ENCODE results near the gene S100A7.
"Not testable (repeated sequence)": the region's sequence is repeated elsewhere in the genome, so short reads cannot be mapped to it uniquely, and the experiment has no call there.

The S100A7 gene

DNA sequence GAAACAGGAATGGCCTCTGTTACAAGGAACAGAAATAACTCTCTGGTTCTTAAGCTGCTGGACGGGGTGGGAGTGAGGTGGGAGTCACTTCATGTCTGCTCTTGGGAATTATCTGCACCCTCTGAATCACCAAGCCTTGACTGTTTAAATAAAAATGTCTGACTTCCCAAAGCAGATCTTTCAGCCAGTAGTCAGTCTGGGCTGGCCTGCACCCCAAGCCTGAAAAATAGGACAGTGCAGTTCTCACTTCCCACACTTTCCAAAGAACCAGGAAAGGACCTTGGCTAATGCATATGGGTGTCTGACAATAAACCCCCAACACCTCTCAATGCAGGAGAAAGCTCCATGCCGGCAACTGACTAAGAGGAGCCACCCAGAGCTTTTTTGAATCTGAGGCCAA is 796 bp downstream of the S100A7 start:
- H3K27ac Mint-ChIP-seq: no peak overlapping the region
- no peak overlapping the region for H3K4me3 Mint-ChIP-seq
- no peaks in the 10 kb centered on the region for H3K36me3 Mint-ChIP-seq (ENCODE audit: low read depth)
- TF ChIP-seq, protein P1, sequence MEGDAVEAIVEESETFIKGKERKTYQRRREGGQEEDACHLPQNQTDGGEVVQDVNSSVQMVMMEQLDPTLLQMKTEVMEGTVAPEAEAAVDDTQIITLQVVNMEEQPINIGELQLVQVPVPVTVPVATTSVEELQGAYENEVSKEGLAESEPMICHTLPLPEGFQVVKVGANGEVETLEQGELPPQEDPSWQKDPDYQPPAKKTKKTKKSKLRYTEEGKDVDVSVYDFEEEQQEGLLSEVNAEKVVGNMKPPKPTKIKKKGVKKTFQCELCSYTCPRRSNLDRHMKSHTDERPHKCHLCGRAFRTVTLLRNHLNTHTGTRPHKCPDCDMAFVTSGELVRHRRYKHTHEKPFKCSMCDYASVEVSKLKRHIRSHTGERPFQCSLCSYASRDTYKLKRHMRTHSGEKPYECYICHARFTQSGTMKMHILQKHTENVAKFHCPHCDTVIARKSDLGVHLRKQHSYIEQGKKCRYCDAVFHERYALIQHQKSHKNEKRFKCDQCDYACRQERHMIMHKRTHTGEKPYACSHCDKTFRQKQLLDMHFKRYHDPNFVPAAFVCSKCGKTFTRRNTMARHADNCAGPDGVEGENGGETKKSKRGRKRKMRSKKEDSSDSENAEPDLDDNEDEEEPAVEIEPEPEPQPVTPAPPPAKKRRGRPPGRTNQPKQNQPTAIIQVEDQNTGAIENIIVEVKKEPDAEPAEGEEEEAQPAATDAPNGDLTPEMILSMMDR (IDR thresholded peaks at IDR 0.05): no peak
- no peaks in the 10 kb centered on the region for H3K4me1 Mint-ChIP-seq
- H3K9me3 Mint-ChIP-seq: peaks cover 3% of the 10 kb centered on the region
- H3K27me3 Mint-ChIP-seq (ENCODE audit: low read depth, poor library complexity): peaks cover 17% of the 10 kb centered on the region
- DNase-seq: no peak

DNA sequence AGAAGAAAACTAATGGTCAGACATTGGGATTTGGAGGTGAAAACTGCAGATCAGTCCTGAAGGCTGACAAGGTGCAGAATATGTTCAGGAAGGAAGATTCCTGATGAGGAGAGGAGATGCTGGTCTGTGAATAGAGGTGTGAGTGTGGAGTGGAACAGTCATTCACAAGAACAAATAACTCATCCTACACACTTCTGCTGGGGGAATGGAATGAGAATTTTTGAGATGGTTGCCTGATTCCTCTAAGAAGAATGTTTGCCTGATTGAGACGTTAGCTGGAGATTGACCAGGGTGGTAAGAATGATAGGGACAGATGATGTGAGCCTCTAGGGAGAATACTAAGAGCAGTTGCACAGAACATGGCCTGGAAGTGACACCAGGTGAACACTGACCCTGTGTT is 4.1 kb downstream of the S100A7 start:
- Mint-ChIP-seq H3K27me3 (ENCODE audit: low read depth, poor library complexity) (peaks cover 18% of the 10 kb centered on the region), H3K4me1 (no peaks in the 10 kb centered on the region), H3K9me3 (peaks cover 4% of the 10 kb centered on the region), H3K27ac (no peak overlapping the region), H3K4me3 (no peak overlapping the region), H3K36me3 (ENCODE audit: low read depth) (no peaks in the 10 kb centered on the region)
- TF ChIP-seq, protein P1 (IDR thresholded peaks at IDR 0.05): no peak
- DNase-seq: no peak

GRCh38 chr1:153448851-153449250 is 11.6 kb downstream of the S100A7 start:
- peaks cover 22% of the 10 kb centered on the region for H3K27me3 Mint-ChIP-seq (ENCODE audit: low read depth, poor library complexity)
- not testable (repeated sequence) for H3K4me1 Mint-ChIP-seq; H3K4me3 Mint-ChIP-seq; H3K36me3 Mint-ChIP-seq (ENCODE audit: low read depth); DNase-seq; H3K9me3 Mint-ChIP-seq; H3K27ac Mint-ChIP-seq

DNA sequence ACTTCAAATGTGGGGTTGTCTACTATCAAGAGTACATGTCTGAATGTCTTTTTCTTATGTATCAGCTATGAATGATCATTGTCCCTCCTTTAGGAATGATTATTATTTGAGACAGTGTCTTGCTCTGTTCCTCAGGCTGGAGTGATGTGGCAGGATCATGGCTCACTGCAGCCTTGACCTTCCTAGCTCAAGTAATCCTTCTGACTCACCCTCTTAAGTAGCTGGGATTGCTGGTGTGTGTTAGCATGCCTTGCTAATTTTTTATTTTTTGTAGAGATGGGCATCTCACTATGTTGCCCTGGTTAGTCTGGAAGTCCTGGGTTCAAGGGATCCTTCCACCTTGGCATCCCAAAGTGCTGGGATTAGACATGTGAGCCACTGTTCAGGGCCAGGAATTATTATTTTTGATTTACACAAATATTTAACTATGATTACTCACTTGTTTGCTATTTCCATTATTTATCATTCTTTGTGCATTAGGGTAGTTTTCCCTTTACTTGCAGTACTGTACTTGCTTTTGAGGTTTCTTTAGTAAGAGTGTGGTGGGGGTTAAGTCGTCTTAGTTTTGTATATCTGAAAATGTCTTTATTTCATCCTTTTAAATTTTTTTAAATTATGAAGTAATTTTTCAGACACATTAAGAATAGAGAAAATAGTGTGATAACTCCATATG is 12.8 kb downstream of the S100A7 start:
- Mint-ChIP-seq H3K36me3 (ENCODE audit: low read depth) (no peaks in the 10 kb centered on the region), H3K4me1 (no peaks in the 10 kb centered on the region), H3K4me3 (no peak overlapping the region), H3K27ac (no peak overlapping the region), H3K9me3 (peaks cover 9% of the 10 kb centered on the region), H3K27me3 (ENCODE audit: low read depth, poor library complexity) (peaks cover 24% of the 10 kb centered on the region)
- TF ChIP-seq, protein P1 (IDR thresholded peaks at IDR 0.05): no peak
- DNase-seq: no peak

- Mint-ChIP-seq H3K4me1 (no peaks in the 10 kb centered on the region), H3K9me3 (peaks cover 13% of the 10 kb centered on the region), H3K36me3 (ENCODE audit: low read depth) (no peaks in the 10 kb centered on the region), H3K4me3 (no peak overlapping the region), H3K27me3 (ENCODE audit: low read depth, poor library complexity) (peaks cover 26% of the 10 kb centered on the region), H3K27ac (no peak overlapping the region)
- TF ChIP-seq, protein P1 (IDR thresholded peaks at IDR 0.05): no peak
- DNase-seq: no peak
Measured at GRCh38 chr1:153444078-153444477, 16.4 kb downstream of the S100A7 start.

- Mint-ChIP-seq H3K27ac (no peak overlapping the region), H3K9me3 (peaks cover 13% of the 10 kb centered on the region), H3K4me1 (no peaks in the 10 kb centered on the region), H3K36me3 (ENCODE audit: low read depth) (no peaks in the 10 kb centered on the region), H3K4me3 (no peak overlapping the region), H3K27me3 (ENCODE audit: low read depth, poor library complexity) (peaks cover 26% of the 10 kb centered on the region)
- no peak for DNase-seq
- TF ChIP-seq, protein P1 (IDR thresholded peaks at IDR 0.05): no peak
Measured at GRCh38 chr1:153443486-153443885, 17.0 kb downstream of the S100A7 start.

Data from nephron progenitor cell (in vitro differentiated cells).